ENCODE data around the gene PERCC1. TPM values are rescaled to one million over a fixed set of nuclear protein-coding genes. Genes with fewer than 3 reads are reported as not detected.

Gene PERCC1
- polyA plus RNA-seq, 1 experiment, result not detected

DNA sequence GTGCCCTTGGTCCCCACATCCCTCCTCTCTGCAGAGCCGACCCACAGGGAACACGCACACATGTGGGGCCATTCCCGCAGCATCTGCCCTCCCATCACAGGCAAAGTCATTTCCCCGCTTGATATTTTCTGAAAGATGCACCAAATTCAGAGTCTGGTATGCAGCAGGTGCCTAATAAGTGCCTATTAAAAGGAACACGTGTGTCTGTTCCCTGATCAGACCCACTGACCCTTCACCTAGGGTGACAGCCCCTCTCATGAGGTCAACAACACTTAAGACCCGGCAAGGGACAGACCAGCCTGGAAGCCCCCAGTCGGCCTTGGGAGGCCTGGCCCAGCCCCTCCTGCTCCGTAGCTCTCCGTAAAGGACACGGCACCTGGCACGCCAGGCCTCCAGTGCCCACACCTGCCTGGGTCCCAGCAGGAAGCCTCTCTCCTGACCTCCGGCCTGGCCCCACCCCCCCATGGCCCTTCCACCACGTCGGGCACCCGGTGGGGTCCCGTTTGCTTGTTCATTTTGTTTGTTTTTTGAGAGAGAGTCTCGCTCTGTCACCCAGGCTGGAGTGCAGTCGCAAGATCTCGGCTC, 36.4 kb upstream of the PERCC1 start:
- CTCF ChIA-PET, result no interaction called here
- Histone ChIP-seq H3K27me3 (ENCODE audit: control insufficient read depth, insufficient read depth, low read length) (no peaks in the 10 kb centered on the region), H3K9me3 (ENCODE audit: control insufficient read depth, insufficient read depth, low read length) (no peaks in the 10 kb centered on the region; the same call in 1 of the 2 replicates)

DNA sequence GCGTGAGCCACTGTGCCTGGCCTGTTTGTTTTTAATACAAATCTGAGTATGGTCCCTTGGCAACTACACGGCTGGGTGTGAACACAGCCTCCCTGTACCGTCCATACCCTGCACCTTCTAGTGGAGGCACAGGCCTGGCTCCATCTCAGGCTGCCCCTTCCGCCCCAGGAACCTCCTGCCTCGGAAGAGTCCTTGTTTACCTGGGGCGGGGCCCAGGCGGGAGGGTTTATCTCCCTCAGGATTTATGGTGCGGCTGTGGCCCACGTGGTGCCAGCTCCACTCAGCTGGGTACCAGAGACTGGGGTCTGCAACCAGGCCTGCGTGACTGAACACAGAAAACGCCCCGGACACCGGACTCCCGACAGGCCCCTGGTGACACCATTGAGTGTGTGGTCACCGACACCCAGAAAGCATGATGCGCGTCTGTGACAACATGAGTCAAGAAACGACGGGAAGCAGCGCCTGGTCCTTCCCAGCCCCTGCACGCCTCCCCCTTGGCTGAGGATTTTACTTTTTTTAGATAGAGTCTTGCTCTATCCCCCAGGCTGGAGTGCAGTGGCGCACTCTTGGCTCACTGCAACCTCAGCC, 35.3 kb upstream of the PERCC1 start:
- ChIA-PET POLR2A (no interaction called here), CTCF (no interaction called here)
- no peaks in the 10 kb centered on the region; the same call in 1 of the 2 replicates for H3K9me3 ChIP-seq (ENCODE audit: control insufficient read depth, insufficient read depth, low read length)
- H3K4me3 ChIP-seq (ENCODE audit: low read depth, low read length), result no peak overlapping the region
- H3K27me3 ChIP-seq (ENCODE audit: control insufficient read depth, insufficient read depth, low read length), result no peaks in the 10 kb centered on the region
- DNase-seq (ENCODE audit: low read depth, low spot score), result no peak
- H3K27ac ChIP-seq (ENCODE audit: low read depth, low read length), result no peak overlapping the region
- TF ChIP-seq CTCF (IDR thresholded peaks at IDR 0.05; ENCODE audit: low read depth, low read length), result no peak

More for the DNA sequence above, 36.4 kb upstream of the PERCC1 start:
- POLR2A ChIA-PET, result no interaction called here
- Histone ChIP-seq H3K27ac (ENCODE audit: low read depth, low read length) (no peak overlapping the region), H3K4me3 (ENCODE audit: low read depth, low read length) (no peak overlapping the region)
- TF ChIP-seq CTCF (IDR thresholded peaks at IDR 0.05; ENCODE audit: low read depth, low read length), result no peak
- DNase-seq (ENCODE audit: low read depth, low spot score), result no peak

DNA sequence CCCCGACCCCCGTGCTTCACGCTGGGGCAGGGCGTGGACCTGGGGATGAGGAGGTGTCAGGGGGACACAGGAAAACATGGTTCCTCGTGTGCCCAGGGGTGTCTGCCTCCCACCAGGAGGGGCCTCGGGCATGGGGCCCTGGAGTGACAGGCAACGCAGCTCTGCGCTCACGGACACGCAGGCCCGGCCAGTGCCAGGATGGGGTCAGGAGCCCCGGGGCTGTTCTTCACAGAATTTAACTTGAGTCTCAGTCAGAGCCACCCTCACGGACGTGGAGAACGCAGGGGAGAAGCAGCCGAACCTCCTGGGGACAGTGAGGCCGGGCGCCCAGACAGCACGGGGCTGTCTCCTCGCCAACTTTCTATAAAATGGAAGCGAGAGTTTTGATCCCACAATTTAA, 33.1 kb upstream of the PERCC1 start:
- Histone ChIP-seq H3K4me3 (ENCODE audit: low read depth, low read length) (no peak overlapping the region), H3K27me3 (ENCODE audit: control insufficient read depth, insufficient read depth, low read length) (no peaks in the 10 kb centered on the region), H3K27ac (ENCODE audit: low read depth, low read length) (no peak overlapping the region), H3K9me3 (ENCODE audit: control insufficient read depth, insufficient read depth, low read length) (no peaks in the 10 kb centered on the region; the same call in 1 of the 2 replicates)
- no peak for TF ChIP-seq CTCF (IDR thresholded peaks at IDR 0.05; ENCODE audit: low read depth, low read length)
- ChIA-PET POLR2A (no interaction called here), CTCF (no interaction called here)
- no peak for DNase-seq (ENCODE audit: low read depth, low spot score)

- Histone ChIP-seq H3K27me3 (ENCODE audit: control insufficient read depth, insufficient read depth, low read length) (no peaks in the 10 kb centered on the region), H3K27ac (ENCODE audit: low read depth, low read length) (no peak overlapping the region), H3K4me3 (ENCODE audit: low read depth, low read length) (no peak overlapping the region), H3K9me3 (ENCODE audit: control insufficient read depth, insufficient read depth, low read length) (no peaks in the 10 kb centered on the region; the same call in 1 of the 2 replicates)
- no peak for TF ChIP-seq CTCF (IDR thresholded peaks at IDR 0.05; ENCODE audit: low read depth, low read length)
- POLR2A ChIA-PET, result no interaction called here
- no peak for DNase-seq (ENCODE audit: low read depth, low spot score)
- CTCF ChIA-PET, result no interaction called here
Observed at GRCh38 chr16:1398351-1398750, 32.5 kb upstream of the PERCC1 start.

GRCh38 chr16:1398826-1399581, 31.9 kb upstream of the PERCC1 start:
- no peak for DNase-seq (ENCODE audit: low read depth, low spot score)
- no peaks in the 10 kb centered on the region; the same call in 1 of the 2 replicates for H3K9me3 ChIP-seq (ENCODE audit: control insufficient read depth, insufficient read depth, low read length)
- no peaks in the 10 kb centered on the region for H3K27me3 ChIP-seq (ENCODE audit: control insufficient read depth, insufficient read depth, low read length)
- POLR2A ChIA-PET, result no interaction called here
- H3K27ac ChIP-seq (ENCODE audit: low read depth, low read length), result no peak overlapping the region
- H3K4me3 ChIP-seq (ENCODE audit: low read depth, low read length), result no peak overlapping the region
- CTCF ChIA-PET, result no interaction called here
- TF ChIP-seq CTCF (IDR thresholded peaks at IDR 0.05; ENCODE audit: low read depth, low read length), result no peak
